Endothelial cell of umbilical vein (primary cell): ENCODE measurements around the gene CSHL1. TPM values are rescaled to one million over a fixed set of nuclear protein-coding genes. Genes with fewer than 3 reads are reported as not detected.

ENCODE experiments used
- BruUV-seq: library from RNA; stranded (reverse); fragments of 400-500 nt; replicated peaks from 2 replicates; lab custom pipeline; 2021; lab: Mats Ljungman, UMichigan
- CTCF ChIA-PET: fragments of 300-600, 350-600 bp; sonication (Branson Sonifier 250); formaldehyde crosslinking; loops from one replicate; lab custom pipeline; 2021; ENCODE audit warnings: antibody characterized with exemption, inconsistent platforms; lab: Charles Lee
- POLR2A ChIA-PET: fragments of 300-600, 350-600 bp; sonication (Branson Sonifier 250); formaldehyde crosslinking; loops from one replicate; lab custom pipeline; 2021; ENCODE audit warnings: antibody characterized with exemption, inconsistent platforms; lab: Charles Lee
- DNase-seq: peaks from one replicate; pipeline ENCODE4 v3.0.0-alpha.2; 2011; ENCODE audit warnings: low read depth, low spot score
- FAIRE-seq: peaks from 2 replicates; lab custom pipeline; 2011; peaks lifted over from hg19 to GRCh38; lab: Jason Lieb, UNC
- H2AFZ ChIP-seq: 2 replicates; pipeline ENCODE4 v1.6.0; 2012; ENCODE audit warnings: low read depth, low read length, control low read depth, inconsistent platforms
- H3K27ac ChIP-seq: 2 replicates; pipeline ENCODE4 v1.5.1; 2011; ENCODE audit warnings: low read depth, mild to moderate bottlenecking, control low read depth, low read length, moderate library complexity; ENCODE audit not compliant: insufficient read depth
- H3K27me3 ChIP-seq, 2 experiments: 2 replicates each; pipeline versions ENCODE4 v1.6.0 to v1.6.1; 2011; ENCODE audit warnings: low read length in 2 of 2, mixed read lengths in 1 of 2; ENCODE audit not compliant: control insufficient read depth in 2 of 2, insufficient read depth in 2 of 2
- H3K36me3 ChIP-seq, 2 experiments: 2 replicates in 1 of 2; 3 replicates in 1 of 2; pipeline ENCODE4 v1.5.1; 2011; ENCODE audit warnings: low read length in 2 of 2, mild to moderate bottlenecking in 1 of 2, moderate library complexity in 1 of 2; ENCODE audit not compliant: control insufficient read depth in 2 of 2, insufficient read depth in 2 of 2; ENCODE audit errors: extremely low read depth in 1 of 2
- H3K4me1 ChIP-seq: 3 replicates; pipeline ENCODE4 v1.5.1; 2011; ENCODE audit warnings: mild to moderate bottlenecking, low read length; ENCODE audit not compliant: control insufficient read depth, insufficient read depth; ENCODE audit errors: extremely low read depth
- H3K4me2 ChIP-seq: 2 replicates; pipeline ENCODE4 v1.6.1; 2011; ENCODE audit warnings: low read length, control low read depth, mixed read lengths; ENCODE audit not compliant: insufficient read depth
- H3K4me3 ChIP-seq, 3 experiments: fragments of 200-600 bp in 1 of 3; sonication (generic), shearing (Covaris generic) in 1 of 3; replicated peaks in 1 of 3; 2 replicates each; pipeline ENCODE4 v1.5.1; 2011 to 2016; ENCODE audit warnings: control low read depth in 3 of 3, low read length in 3 of 3, mild to moderate bottlenecking in 2 of 3, inconsistent platforms in 1 of 3, low read depth in 1 of 3, moderate library complexity in 1 of 3; ENCODE audit not compliant: insufficient read depth in 1 of 3
- H3K79me2 ChIP-seq: 2 replicates; pipeline ENCODE4 v1.6.0; 2012; ENCODE audit warnings: low read length, inconsistent platforms; ENCODE audit not compliant: control insufficient read depth, insufficient read depth
- H3K9ac ChIP-seq: replicated peaks from 2 replicates; pipeline ENCODE3; 2011; ENCODE audit warnings: low read length, control low read depth; ENCODE audit not compliant: insufficient read depth; ENCODE audit errors: extremely low read depth
- H3K9me1 ChIP-seq: replicated peaks from 3 replicates; pipeline ENCODE4 v1.6.0; 2011; ENCODE audit warnings: mild to moderate bottlenecking, low read length; ENCODE audit not compliant: control insufficient read depth, insufficient read depth; ENCODE audit errors: extremely low read depth
- H3K9me3 ChIP-seq: replicated peaks from 2 replicates; pipeline ENCODE4 v1.5.1; 2012; ENCODE audit warnings: low read length, inconsistent platforms; ENCODE audit not compliant: control insufficient read depth, insufficient read depth
- H4K20me1 ChIP-seq: replicated peaks from 2 replicates; pipeline ENCODE3; 2011; ENCODE audit warnings: mild to moderate bottlenecking, low read length; ENCODE audit not compliant: control insufficient read depth, insufficient read depth; ENCODE audit errors: extremely low read depth
- CTCF ChIP-seq, 2 donors: IDR thresholded peaks; 1 replicate in 1 of 2; 2 replicates in 1 of 2; pipeline ENCODE4 v1.5.1; 2011; ENCODE audit warnings: low read length in 2 of 2, mild to moderate bottlenecking in 2 of 2, moderate library complexity in 2 of 2, control low read depth in 1 of 2, inconsistent platforms in 1 of 2, low read depth in 1 of 2; ENCODE audit not compliant: insufficient read depth in 1 of 2; ENCODE audit errors: extremely low read depth in 1 of 2
- EZH2 ChIP-seq: IDR thresholded peaks from 2 replicates; pipeline ENCODE4 v1.6.1; 2012; ENCODE audit warnings: borderline replicate concordance, low read depth, mild to moderate bottlenecking, moderate library complexity, low read length, inconsistent platforms; ENCODE audit not compliant: severe bottlenecking
- FOS ChIP-seq: IDR thresholded peaks from 2 replicates; pipeline ENCODE4 v1.6.1; 2011; ENCODE audit warnings: mild to moderate bottlenecking, low read length, moderate library complexity, borderline replicate concordance; ENCODE audit not compliant: insufficient read depth
- GATA2 ChIP-seq: IDR thresholded peaks from 2 replicates; pipeline ENCODE4 v1.7.0; 2011; ENCODE audit warnings: low read depth, mild to moderate bottlenecking, moderate library complexity, mixed read lengths, low read length; ENCODE audit not compliant: insufficient read length, insufficient read depth
- JUN ChIP-seq: IDR thresholded peaks from 2 replicates; pipeline ENCODE4 v1.6.1; 2011; ENCODE audit warnings: borderline replicate concordance, low read depth; ENCODE audit not compliant: insufficient read length, insufficient read depth
- MAX ChIP-seq: IDR thresholded peaks from 2 replicates; pipeline ENCODE4 v1.6.1; 2011; ENCODE audit not compliant: insufficient read depth, insufficient read length
- MYC ChIP-seq: IDR thresholded peaks from one replicate; pipeline ENCODE4 v1.6.1; 2011; ENCODE audit warnings: mild to moderate bottlenecking, low read depth, low read length
- POLR2A ChIP-seq: IDR thresholded peaks from 2 replicates; pipeline ENCODE4 v1.6.1; 2012; ENCODE audit warnings: low read depth, mild to moderate bottlenecking, control low read depth, low read length
- POLR2AphosphoS5 ChIP-seq: IDR thresholded peaks from 2 replicates; pipeline ENCODE4 v1.6.1; 2012; ENCODE audit warnings: low read depth, mild to moderate bottlenecking, control low read depth, low read length, moderate library complexity; ENCODE audit not compliant: insufficient read depth
- dilution Hi-C: fragments of 300-500 bp; cut with MboI; formaldehyde crosslinking; loops from one replicate; pipeline ENCODE4 v1.15.0; 2019; ENCODE audit warnings: low sequenced_read_pairs; ENCODE audit not compliant: extremely low pct_ligation_motif_present
- intact Hi-C: fragments of 100-400 bp; cut with micrococcal nuclease; formaldehyde crosslinking; loops from one replicate; pipeline ENCODE4 v1.10.0; 2022
- polyA plus RNA-seq, 4 experiments: library from polyadenylated mRNA; depleted of rRNA in 3 of 4; stranded (reverse) in 3 of 4; unstranded in 1 of 4; fragments of >200 nt; gene quantifications; 2 replicates each; pipeline versions ENCODE4 v1.2.1 to v1.2.3, GENCODE V29; 2011 to 2012; ENCODE audit warnings: missing spikeins in 1 of 4
- total RNA-seq: library from RNA; stranded (reverse); gene quantifications from 2 replicates; pipeline ENCODE4 v1.2.3, GENCODE V29; 2021

The CSHL1 gene
- total and polyA plus RNA-seq, 2 donors (not counting 3 experiments of a cell fraction or from before 2014, with no cell fraction given) = not detected

- ChIA-PET POLR2A (no interaction called here), CTCF (interaction anchor here (0.7 kb wide), 2 partner anchors 42 to 77 kb away, joined by 3 read pairs; no protein-coding TSS in a partner anchor)
- no peak for FAIRE-seq
- H4K20me1 ChIP-seq = no peaks in the 10 kb centered on the region
- no peak for TF ChIP-seq EZH2
- TF ChIP-seq POLR2AphosphoS5 = no peak
- TF ChIP-seq JUN = no peak
- no peak for TF ChIP-seq GATA2
- TF ChIP-seq MAX = no peak
- TF ChIP-seq POLR2A = no peak
- no peak for TF ChIP-seq CTCF (IDR thresholded peaks at IDR 0.05; ENCODE audit: extremely low read depth in 1 of 2, insufficient read depth in 1 of 2, low read depth in 1 of 2, low read length in 2 of 2)
- no peak for TF ChIP-seq FOS
- TF ChIP-seq MYC = no peak
- H3K4me3 ChIP-seq = no peak overlapping the region
- intact Hi-C loops (no loop called here), dilution Hi-C loops (no loop called here)
- no peak overlapping the region for H3K27ac ChIP-seq
- H3K27me3 ChIP-seq = no peaks in the 10 kb centered on the region
- H3K79me2 ChIP-seq = no peaks in the 10 kb centered on the region
- no peak overlapping the region for H3K9ac ChIP-seq
- no peaks in the 10 kb centered on the region for H3K36me3 ChIP-seq
- no peak overlapping the region for H3K4me2 ChIP-seq
- DNase-seq = no peak
- BruUV-seq = no TSS peak
- H3K9me1 ChIP-seq = no peaks in the 10 kb centered on the region
- no peak overlapping the region for H2AFZ ChIP-seq
- H3K4me1 ChIP-seq = no peaks in the 10 kb centered on the region
- H3K9me3 ChIP-seq = no peaks in the 10 kb centered on the region
These were observed 37.5 kb upstream of the CSHL1 start for GRCh38 chr17:63948521-63948920.
